ENCODE results near the gene MYH11. TPM values are rescaled to one million over a fixed set of nuclear protein-coding genes. Genes with fewer than 3 reads are reported as not detected.
A peak's percentile ranks its signal among the peaks of the same experiment; 100 is the strongest.

Gene MYH11
- total and polyA plus RNA-seq, 2 of the 13 experiments (the other 11 are each of a cell fraction or from before 2014, with no cell fraction given): not detected

DNA sequence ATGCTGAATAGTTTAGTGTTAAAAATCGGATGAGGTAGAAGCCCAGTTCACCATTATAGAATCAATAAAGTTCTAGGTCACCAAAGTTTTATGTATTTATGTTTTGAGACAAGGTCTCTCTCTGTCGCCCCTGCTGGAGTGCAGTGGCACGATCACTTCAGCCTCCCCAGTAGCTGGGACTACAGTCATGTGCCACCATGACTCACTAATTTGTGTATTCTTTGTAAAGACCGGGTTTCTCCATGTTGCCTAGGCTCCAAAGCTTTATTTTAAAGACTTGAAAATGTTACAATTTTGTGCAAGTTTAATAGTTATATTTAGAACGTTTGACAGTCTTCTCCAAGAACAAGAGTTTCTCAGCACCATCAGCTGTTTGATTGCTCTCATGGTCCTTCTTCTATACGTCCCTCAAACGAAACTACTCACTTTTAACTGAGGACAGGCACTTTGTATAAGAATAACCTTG lies 174.7 kb downstream of the MYH11 start (continued):
- TF ChIP-seq, protein P1, sequence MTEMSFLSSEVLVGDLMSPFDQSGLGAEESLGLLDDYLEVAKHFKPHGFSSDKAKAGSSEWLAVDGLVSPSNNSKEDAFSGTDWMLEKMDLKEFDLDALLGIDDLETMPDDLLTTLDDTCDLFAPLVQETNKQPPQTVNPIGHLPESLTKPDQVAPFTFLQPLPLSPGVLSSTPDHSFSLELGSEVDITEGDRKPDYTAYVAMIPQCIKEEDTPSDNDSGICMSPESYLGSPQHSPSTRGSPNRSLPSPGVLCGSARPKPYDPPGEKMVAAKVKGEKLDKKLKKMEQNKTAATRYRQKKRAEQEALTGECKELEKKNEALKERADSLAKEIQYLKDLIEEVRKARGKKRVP (CRISPR knock-in tag; IDR thresholded peaks at IDR 0.05): no peak
- no peak for TF ChIP-seq ZNF256 (CRISPR knock-in tag; conservative IDR thresholded peaks at IDR 0.05)
- no peak for TF ChIP-seq TBX3 (IDR thresholded peaks at IDR 0.05; ENCODE audit: borderline replicate concordance)
- TF ChIP-seq REXO4 (CRISPR knock-in tag; IDR thresholded peaks at IDR 0.05; ENCODE audit: borderline replicate concordance): no peak
- TF ChIP-seq MBNL3 (CRISPR knock-in tag; conservative IDR thresholded peaks at IDR 0.05): no peak
- no peak for TF ChIP-seq ZSCAN31 (CRISPR knock-in tag; IDR thresholded peaks at IDR 0.05; ENCODE audit: low read depth)
- no peak for TF ChIP-seq THYN1 (CRISPR knock-in tag; IDR thresholded peaks at IDR 0.05; ENCODE audit: borderline replicate concordance, low read depth)
- TF ChIP-seq SRSF1 (optimal IDR thresholded peaks at IDR 0.05; ENCODE audit: low read depth, low read length): no peak
- no peak for TF ChIP-seq MTF1 (CRISPR knock-in tag; IDR thresholded peaks at IDR 0.05)
- TF ChIP-seq ZMYM4 (CRISPR knock-in tag; IDR thresholded peaks at IDR 0.05): no peak
- peak; percentile 18; the same call in 1 of the 2 replicates for TF ChIP-seq NCOR1 (IDR thresholded peaks at IDR 0.05; ENCODE audit: borderline replicate concordance, low read length)
- no peak for TF ChIP-seq ZBTB20 (CRISPR knock-in tag; IDR thresholded peaks at IDR 0.05; ENCODE audit: borderline replicate concordance, low read depth)
- no peak for TF ChIP-seq TFAP4 (IDR thresholded peaks at IDR 0.05; ENCODE audit: borderline replicate concordance, low read depth)
- TF ChIP-seq HMGXB4 (CRISPR knock-in tag; IDR thresholded peaks at IDR 0.05; ENCODE audit: borderline replicate concordance in 1 of 2, low read depth in 1 of 2): peak in 1 of 2 experiments; percentile 83; a peak in 2 of 4 replicates
- no peak for TF ChIP-seq SAFB2 (CRISPR knock-in tag; IDR thresholded peaks at IDR 0.05; ENCODE audit: borderline replicate concordance, low read depth)
- no peak for TF ChIP-seq MAFK (conservative IDR thresholded peaks at IDR 0.05 in 1 of 2, IDR thresholded peaks at IDR 0.05 in 1 of 2; ENCODE audit: low read length in 2 of 2)
- no peak for TF ChIP-seq ZNF652 (CRISPR knock-in tag; IDR thresholded peaks at IDR 0.05; ENCODE audit: borderline replicate concordance, low read depth)
- TF ChIP-seq KLF12 (CRISPR knock-in tag; IDR thresholded peaks at IDR 0.05; ENCODE audit: borderline replicate concordance): no peak
- TF ChIP-seq ZNF3 (CRISPR knock-in tag; IDR thresholded peaks at IDR 0.05): no peak
- TF ChIP-seq ZNF230 (CRISPR knock-in tag; IDR thresholded peaks at IDR 0.05): no peak
- no peak for TF ChIP-seq ZSCAN9 (CRISPR knock-in tag; IDR thresholded peaks at IDR 0.05; ENCODE audit: borderline replicate concordance)

Measured in HepG2 (cell line).